ENCODE data around the gene SLC49A3.

The SLC49A3 gene

GRCh38 chr4:633406-633805 lies 55.5 kb downstream of the SLC49A3 start:
- DNase-seq (ENCODE audit: low read depth): no peak
- H3K4me3 ChIP-seq (ENCODE audit: control insufficient read depth, low read depth, low read length): no peak overlapping the region
- TF ChIP-seq CTCF (conservative IDR thresholded peaks at IDR 0.05; ENCODE audit: control insufficient read depth, insufficient read depth, low read depth, low read length): no peak

- DNase-seq (ENCODE audit: low read depth): no peak
- H3K4me3 ChIP-seq (ENCODE audit: control insufficient read depth, low read depth, low read length): no peak overlapping the region
- TF ChIP-seq CTCF (conservative IDR thresholded peaks at IDR 0.05; ENCODE audit: control insufficient read depth, insufficient read depth, low read depth, low read length): no peak
Measured at GRCh38 chr4:632926-633325, 56.0 kb downstream of the SLC49A3 start.

GRCh38 chr4:632196-632790 lies 56.7 kb downstream of the SLC49A3 start:
- TF ChIP-seq CTCF (conservative IDR thresholded peaks at IDR 0.05; ENCODE audit: control insufficient read depth, insufficient read depth, low read depth, low read length): no peak
- no peak overlapping the region for H3K4me3 ChIP-seq (ENCODE audit: control insufficient read depth, low read depth, low read length)
- DNase-seq (ENCODE audit: low read depth): no peak
